Lung (tissue), 12 donors: ENCODE results near the gene LPIN1. TPM values are rescaled to one million over a fixed set of nuclear protein-coding genes. Genes with fewer than 3 reads are reported as not detected.

ENCODE experiments used
- ATAC-seq: fragments of 200-7000 bp; cut with Tn5 transposase; one replicate; pipeline ENCODE4 v1.9.1; 2020; ENCODE audit warnings: moderate number of reproducible peaks; ENCODE audit not compliant: insufficient read depth, low FRiP score
- DNase-seq, 3 donors: peaks; one replicate each; pipeline ENCODE4 v3.0.0-alpha.2; 2013 to 2017
- H3K27ac ChIP-seq, 2 donors: one replicate each; pipeline ENCODE4 v1.5.1; 2013; ENCODE audit warnings: mild to moderate bottlenecking in 2 of 2, moderate library complexity in 2 of 2, control low read depth in 1 of 2, inconsistent platforms in 1 of 2, low read depth in 1 of 2, low read length in 1 of 2
- H3K27me3 ChIP-seq, 3 donors: one replicate each; pipeline ENCODE4 v1.5.1; 2013; ENCODE audit warnings: low read length in 2 of 3; ENCODE audit not compliant: control insufficient read depth in 3 of 3, insufficient read depth in 3 of 3
- H3K36me3 ChIP-seq, 4 donors: one replicate each; pipeline ENCODE4 v1.5.1; 2013; ENCODE audit warnings: low read length in 4 of 4, mild to moderate bottlenecking in 1 of 4, moderate library complexity in 1 of 4; ENCODE audit not compliant: control insufficient read depth in 4 of 4, insufficient read depth in 4 of 4
- H3K4me1 ChIP-seq, 5 donors: one replicate each; pipeline ENCODE4 v1.5.1; 2013; ENCODE audit warnings: low read length in 5 of 5, mild to moderate bottlenecking in 2 of 5, moderate library complexity in 1 of 5; ENCODE audit not compliant: control insufficient read depth in 5 of 5, insufficient read depth in 5 of 5
- H3K4me3 ChIP-seq: one replicate; pipeline ENCODE4 v1.5.1; 2013; ENCODE audit warnings: mild to moderate bottlenecking, control low read depth, moderate library complexity
- H3K9ac ChIP-seq, 2 donors: one replicate each; pipeline ENCODE4 v1.5.1; 2013; ENCODE audit warnings: low read length in 2 of 2, control low read depth in 1 of 2; ENCODE audit not compliant: insufficient read depth in 1 of 2
- H3K9me3 ChIP-seq, 4 donors: one replicate each; pipeline ENCODE4 v1.5.1; 2013; ENCODE audit warnings: low read length in 3 of 4, mild to moderate bottlenecking in 1 of 4, moderate library complexity in 1 of 4; ENCODE audit not compliant: control insufficient read depth in 4 of 4, insufficient read depth in 3 of 4
- CTCF ChIP-seq: IDR thresholded peaks from 2 replicates; pipeline ENCODE4 v1.5.1; 2012; ENCODE audit warnings: mild to moderate bottlenecking; ENCODE audit errors: control extremely low read depth, extremely low read depth
- WGBS, 2 donors: extraction: QIAGEN DNeasy Blood & Tissue Kit; methylation state at CpG; one replicate each; pipeline ENCODE4 v1.1.7; 2013; 5-methylcytosine and 5-hydroxymethylcytosine counted together
- polyA plus RNA-seq, 2 donors: library from polyadenylated mRNA; stranded (reverse); fragments of 200-250 nt; gene quantifications; one replicate each; pipeline ENCODE4 v1.2.1, GENCODE V29; 2013
- total RNA-seq, 2 donors: library from RNA; depleted of rRNA in 1 of 2; stranded (reverse); fragments of >200 nt in 1 of 2; gene quantifications; one replicate each; pipeline ENCODE4 v1.2.1, GENCODE V29; 2014 to 2021
- donor health status: control.
- donor health status: control.
- donor health status: Bipolar disorder and iron deficiency.
- donor health status: healthy.
- donor health status: DM: yes; HTN: yes; CAD: no.

Gene LPIN1
- total and polyA plus RNA-seq, 4 donors = 14.7 to 43.4 (median 26.0) TPM

- Histone ChIP-seq H3K9ac (no peak overlapping the region), H3K4me3 (no peak overlapping the region), H3K27me3 (no peaks in the 10 kb centered on the region), H3K36me3 (peaks cover 0 to 17% (median 11%) of the 10 kb centered on the region in 4 donors), H3K9me3 (no peaks in the 10 kb centered on the region), H3K4me1 (peaks cover 0 to 11% (median 0%) of the 10 kb centered on the region in 5 donors), H3K27ac (no peak overlapping the region)
- DNase-seq = no peak
- WGBS, 2 donors = 96 to 97% methylated on average over 14 of the region's 14 CpGs
- no peak for TF ChIP-seq CTCF
- no peak for ATAC-seq
Measured at GRCh38 chr2:11762031-11762430, 15.6 kb downstream of the LPIN1 start.

GRCh38 chr2:11762799-11763461, 16.5 kb downstream of the LPIN1 start:
- DNase-seq (no peak), ATAC-seq (no peak)
- no peaks in the 10 kb centered on the region for H3K27me3 ChIP-seq
- no peak overlapping the region for H3K9ac ChIP-seq
- H3K4me1 ChIP-seq = peaks cover 0 to 9% (median 0%) of the 10 kb centered on the region in 5 donors
- 65 to 79% methylated on average over 20 of the region's 20 CpGs for WGBS, 2 donors
- TF ChIP-seq CTCF = no peak
- H3K9me3 ChIP-seq = no peaks in the 10 kb centered on the region
- H3K36me3 ChIP-seq = peaks cover 3 to 23% (median 12%) of the 10 kb centered on the region in 4 donors
- no peak overlapping the region for H3K4me3 ChIP-seq
- H3K27ac ChIP-seq = no peak overlapping the region

GRCh38 chr2:11764359-11764758, 17.9 kb downstream of the LPIN1 start:
- Histone ChIP-seq H3K4me3 (no peak overlapping the region), H3K27ac (no peak overlapping the region), H3K9me3 (no peaks in the 10 kb centered on the region), H3K9ac (no peak overlapping the region), H3K27me3 (no peaks in the 10 kb centered on the region), H3K4me1 (peaks cover 0 to 9% (median 3%) of the 10 kb centered on the region in 5 donors), H3K36me3 (peaks cover 9 to 23% (median 12%) of the 10 kb centered on the region in 4 donors)
- peak in 1 of 3 donors; percentile 43 for DNase-seq
- ATAC-seq = peak; percentile 11
- TF ChIP-seq CTCF = no peak
- WGBS, 2 donors = 75 to 83% methylated on average over 4 of the region's 4 CpGs
